HG02798 (cell line): ENCODE measurements around the gene MT1H.
"Not testable (repeated sequence)": the region's sequence is repeated elsewhere in the genome, so short reads cannot be mapped to it uniquely, and the experiment has no call there.

Experiments used
- ATAC-seq: cut with Tn5 transposase; IDR thresholded peaks from one replicate; pipeline ENCODE4 v1.9.1; 2021; ENCODE audit warnings: mild to moderate bottlenecking; ENCODE audit not compliant: unreplicated experiment, poor library complexity

The MT1H gene

DNA sequence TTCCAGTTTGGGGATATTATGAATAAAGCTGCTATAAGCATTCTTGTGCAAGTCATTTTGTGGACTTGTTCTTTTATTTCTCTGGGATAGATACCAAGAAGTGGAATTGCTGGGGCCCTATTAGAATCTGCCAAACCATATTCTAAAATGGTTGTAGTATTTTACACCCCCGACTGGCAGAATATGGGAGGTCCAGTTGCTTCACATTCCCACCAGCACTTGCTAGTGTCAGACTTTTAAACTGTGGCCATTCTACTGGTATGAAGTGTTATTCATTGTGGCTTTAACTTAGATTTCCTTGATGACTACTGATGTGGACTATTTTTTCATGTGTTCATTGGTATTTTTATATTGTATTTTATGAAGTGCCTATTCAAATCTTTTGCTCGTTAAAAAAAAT lies 42.2 kb downstream of the MT1H start:
- ATAC-seq: no peak

DNA sequence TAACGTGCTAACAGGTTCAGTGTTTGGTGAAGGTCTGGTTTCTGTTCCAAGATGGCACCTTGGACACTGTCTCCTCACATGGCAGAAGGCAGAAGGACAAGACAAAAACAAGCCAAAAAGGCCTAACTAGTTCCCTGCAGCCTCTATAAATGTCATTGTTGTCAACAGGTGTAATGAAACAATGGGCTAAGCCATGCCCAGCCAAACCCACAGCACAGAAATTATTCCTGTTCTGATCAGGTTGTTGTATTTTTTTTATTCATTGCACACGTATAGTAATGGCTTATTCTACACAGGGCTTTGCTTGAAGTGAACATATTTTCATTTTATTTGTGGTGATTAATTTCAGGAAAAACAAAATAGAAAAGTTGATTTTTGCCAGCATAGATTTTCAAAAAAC lies 44.2 kb downstream of the MT1H start:
- ATAC-seq: no peak

- no peak for ATAC-seq
These were observed 45.5 kb downstream of the MT1H start for GRCh38 chr16:56715126-56715525.

DNA sequence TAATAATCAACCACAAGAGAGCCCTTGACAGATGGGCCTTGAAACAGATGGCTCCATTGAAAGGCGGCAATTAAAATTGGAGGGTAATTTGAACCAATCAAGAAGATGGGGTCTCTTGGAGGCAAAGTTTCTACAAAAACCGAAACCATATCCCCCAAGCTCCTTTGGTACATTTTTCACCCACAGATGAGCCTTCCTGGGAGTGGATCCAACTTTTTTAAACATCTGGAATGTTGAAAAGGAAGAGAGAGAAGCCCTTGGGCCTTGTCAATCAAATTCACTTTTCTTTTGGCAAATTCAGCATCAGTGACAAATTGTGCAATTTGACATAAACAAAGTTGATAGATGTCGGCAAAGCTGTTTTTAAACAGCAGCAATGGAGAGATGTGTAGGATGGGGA lies 47.1 kb downstream of the MT1H start:
- ATAC-seq: no peak

GRCh38 chr16:56717532-56717931 lies 47.9 kb downstream of the MT1H start:
- not testable (repeated sequence) for ATAC-seq
